Left ventricle myocardium inferior (tissue), 1 donor: ENCODE data around the gene RIC8A. TPM values are rescaled to one million over a fixed set of nuclear protein-coding genes. Genes with fewer than 3 reads are reported as not detected.

Experiments
- DNase-seq: peaks from one replicate; pipeline ENCODE4 v3.0.0-alpha.2; 2020
- H3K27ac ChIP-seq: fragments of 200-600 bp; replicated peaks from 2 replicates; pipeline ENCODE4 v1.8.0; 2021
- H3K27me3 ChIP-seq: fragments of 200-600 bp; 2 replicates; pipeline ENCODE4 v1.8.0; 2021; ENCODE audit warnings: low read depth
- H3K36me3 ChIP-seq: fragments of 200-600 bp; 2 replicates; pipeline ENCODE4 v1.8.0; 2021
- H3K4me1 ChIP-seq: fragments of 200-600 bp; 2 replicates; pipeline ENCODE4 v1.8.0; 2021
- H3K4me3 ChIP-seq: fragments of 200-600 bp; 2 replicates; pipeline ENCODE4 v1.8.0; 2021; ENCODE audit warnings: mild to moderate bottlenecking, moderate library complexity
- H3K9me3 ChIP-seq: fragments of 200-600 bp; replicated peaks from 2 replicates; pipeline ENCODE4 v1.8.0; 2021
- CTCF ChIP-seq: fragments of 200-600 bp; IDR thresholded peaks from 2 replicates; pipeline ENCODE4 v1.8.0; 2021; ENCODE audit warnings: antibody characterized with exemption, mild to moderate bottlenecking, borderline replicate concordance
- intact Hi-C: fragments of 100-400 bp; cut with micrococcal nuclease; formaldehyde crosslinking; loops from one replicate; pipeline ENCODE4 v1.11.0; 2022
- total RNA-seq: library from RNA; stranded (reverse); fragmentation: NEBNext Ultra II Directional; extraction: Animal tissue kit (Norgen Biotek cat#: 25700); gene quantifications from one replicate; pipeline ENCODE4 v1.2.1, GENCODE V29; 2021
- donor health status: DM: no; HTN: yes; CAD: no; lungs with severe emphysema.

Gene RIC8A
- total RNA-seq, 1 donor from 2014 or later: 46.1 TPM

- no peak for TF ChIP-seq CTCF
- DNase-seq: no peak
- peaks cover 33% of the 10 kb centered on the region for H3K36me3 ChIP-seq
- no peaks in the 10 kb centered on the region for H3K4me1 ChIP-seq
- peaks cover 11% of the 10 kb centered on the region for H3K27me3 ChIP-seq
- no peak overlapping the region for H3K4me3 ChIP-seq
- no peak overlapping the region for H3K27ac ChIP-seq
- H3K9me3 ChIP-seq: no peaks in the 10 kb centered on the region
- intact Hi-C loops: no loop called here
Measured at GRCh38 chr11:255816-256215, 48.3 kb downstream of the RIC8A start.

DNA sequence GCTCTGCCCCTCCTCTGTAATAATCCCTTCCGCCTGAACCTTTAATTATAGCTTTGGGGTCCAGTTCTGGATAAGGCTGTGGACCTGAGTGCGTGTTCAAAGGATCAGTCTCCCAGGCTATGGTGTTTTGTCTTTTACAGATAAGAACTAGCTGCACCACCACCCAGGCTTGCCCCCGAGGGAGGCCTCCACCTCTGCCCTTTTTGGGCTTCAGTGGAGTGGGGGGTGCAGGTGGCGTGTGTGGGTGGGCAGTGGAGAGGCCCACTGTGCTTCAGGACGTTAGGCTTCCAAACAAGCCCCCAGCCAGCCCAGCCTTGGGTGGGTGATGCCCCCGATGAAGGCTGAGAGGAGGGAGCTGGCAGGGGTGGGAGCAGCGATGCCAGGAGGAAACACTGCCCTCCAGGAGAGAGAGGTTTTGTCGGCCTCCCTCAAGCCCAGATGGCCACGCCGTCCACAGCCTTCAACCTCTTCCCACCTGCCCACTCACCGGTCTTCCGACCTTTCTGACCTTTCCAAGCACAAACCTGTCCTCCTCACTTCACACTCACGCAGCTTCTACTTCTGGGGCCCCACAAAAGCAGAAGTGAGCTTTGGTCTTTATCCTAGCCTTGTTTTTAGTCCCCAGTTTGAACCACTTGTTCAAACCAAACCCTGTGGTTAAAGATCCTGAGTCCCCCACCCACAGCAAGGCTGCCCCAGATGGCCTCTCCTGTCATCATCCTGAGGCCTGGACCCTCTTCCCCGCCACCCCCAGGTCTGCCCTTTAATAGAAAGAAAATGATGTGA is 49.6 kb downstream of the RIC8A start:
- Histone ChIP-seq H3K4me1 (no peaks in the 10 kb centered on the region), H3K4me3 (no peak overlapping the region), H3K27ac (no peak overlapping the region), H3K36me3 (peaks cover 19% of the 10 kb centered on the region), H3K9me3 (peaks cover 8% of the 10 kb centered on the region), H3K27me3 (peaks cover 11% of the 10 kb centered on the region)
- intact Hi-C loops: no loop called here
- no peak for DNase-seq
- no peak for TF ChIP-seq CTCF

DNA sequence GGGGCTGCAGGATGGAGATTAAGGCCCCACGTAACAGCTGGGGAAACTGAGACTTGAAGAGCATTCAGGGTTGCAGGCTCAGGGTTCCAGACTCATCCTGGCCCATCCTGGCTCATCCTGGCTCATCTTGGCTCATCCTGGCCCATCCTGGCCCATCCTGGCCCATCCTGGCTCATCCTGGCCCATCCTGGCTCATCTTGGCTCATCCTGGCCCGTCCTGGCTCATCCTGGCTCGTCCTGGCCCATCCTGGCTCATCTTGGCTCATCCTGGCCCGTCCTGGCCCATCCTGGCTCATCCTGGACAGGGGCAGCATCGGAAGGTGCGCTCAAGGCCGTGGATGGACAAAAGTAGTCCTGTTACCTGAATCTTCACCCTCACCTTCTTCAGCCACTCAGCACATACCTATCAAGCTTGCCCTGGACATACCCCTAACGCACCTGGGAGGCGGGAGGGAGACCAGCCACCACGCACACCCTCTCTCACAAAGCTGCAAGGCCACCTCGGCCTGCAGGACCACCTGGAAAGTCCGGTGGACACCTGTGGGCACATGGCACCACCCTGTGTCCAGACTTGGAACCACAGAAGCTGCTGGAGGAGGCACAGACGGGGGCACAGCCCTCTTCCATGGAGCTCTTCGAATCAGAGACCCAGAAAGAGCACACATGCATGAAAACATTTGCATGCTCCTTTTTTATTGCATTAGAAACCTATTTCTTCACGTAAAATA is 50.4 kb downstream of the RIC8A start:
- Histone ChIP-seq H3K36me3 (peaks cover 11% of the 10 kb centered on the region), H3K27me3 (peaks cover 11% of the 10 kb centered on the region), H3K27ac (no peak overlapping the region), H3K4me3 (no peak overlapping the region), H3K9me3 (peaks cover 8% of the 10 kb centered on the region), H3K4me1 (no peaks in the 10 kb centered on the region)
- intact Hi-C loops: no loop called here
- no peak for DNase-seq
- TF ChIP-seq CTCF: peak; percentile 39

- no peaks in the 10 kb centered on the region for H3K4me1 ChIP-seq
- H3K27me3 ChIP-seq: peaks cover 11% of the 10 kb centered on the region
- H3K9me3 ChIP-seq: peaks cover 8% of the 10 kb centered on the region
- H3K4me3 ChIP-seq: no peak overlapping the region
- intact Hi-C loops: no loop called here
- TF ChIP-seq CTCF: no peak
- H3K27ac ChIP-seq: no peak overlapping the region
- no peaks in the 10 kb centered on the region for H3K36me3 ChIP-seq
- no peak for DNase-seq
Measured at GRCh38 chr11:259413-259812, 51.9 kb downstream of the RIC8A start.

DNA sequence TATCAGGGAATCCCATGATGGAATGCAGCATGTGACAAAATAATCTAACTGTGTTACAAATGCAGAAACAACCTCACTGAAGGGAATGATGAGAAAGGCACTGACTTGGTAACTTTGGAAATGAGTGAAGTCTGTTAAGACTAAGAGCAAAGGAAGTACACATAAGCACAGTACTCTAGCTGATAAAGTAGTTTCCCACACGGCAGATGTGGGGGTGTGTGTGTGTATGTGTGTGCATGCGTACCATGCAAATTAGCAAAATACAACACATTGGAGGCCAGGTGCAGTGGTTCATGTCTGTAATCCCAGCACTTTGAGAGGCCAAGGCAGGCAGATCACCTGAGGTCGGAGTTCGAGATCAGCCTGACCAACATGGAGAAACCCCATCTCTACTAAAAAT is 54.1 kb downstream of the RIC8A start:
- TF ChIP-seq CTCF: no peak
- DNase-seq: no peak
- H3K9me3 ChIP-seq: peaks cover 20% of the 10 kb centered on the region
- peaks cover 11% of the 10 kb centered on the region for H3K27me3 ChIP-seq
- no peaks in the 10 kb centered on the region for H3K36me3 ChIP-seq
- no peaks in the 10 kb centered on the region for H3K4me1 ChIP-seq
- H3K27ac ChIP-seq: no peak overlapping the region
- intact Hi-C loops: no loop called here
- no peak overlapping the region for H3K4me3 ChIP-seq

Other genes with a start within 250 kb of the RIC8A start
- gene SCGB1C1, start 14.6 kb upstream of the RIC8A start, total RNA-seq: not detected
- gene BET1L, start 309 bp upstream of the RIC8A start, total RNA-seq: 24.0 TPM
- 36.4 TPM for gene SIRT3, start 28.6 kb downstream of the RIC8A start, total RNA-seq
- 94.1 TPM for gene PSMD13, start 29.3 kb downstream of the RIC8A start, total RNA-seq
- gene NLRP6, start 70.7 kb downstream of the RIC8A start, total RNA-seq: not detected
- gene PGGHG, start 81.4 kb downstream of the RIC8A start, total RNA-seq: 7.2 TPM
- not detected for gene IFITM5, start 91.8 kb downstream of the RIC8A start, total RNA-seq
- 160 TPM for gene IFITM2, start 100.1 kb downstream of the RIC8A start, total RNA-seq
- gene IFITM1, start 106.3 kb downstream of the RIC8A start, total RNA-seq: 83.5 TPM
- gene IFITM3, start 113.2 kb downstream of the RIC8A start, total RNA-seq: 259 TPM
- gene B4GALNT4, start 161.8 kb downstream of the RIC8A start, total RNA-seq: 1.5 TPM
- 0.52 TPM for gene PKP3, start 186.5 kb downstream of the RIC8A start, total RNA-seq
- gene SIGIRR, start 207.3 kb downstream of the RIC8A start, total RNA-seq: 34.9 TPM
- gene ANO9, start 234.3 kb downstream of the RIC8A start, total RNA-seq: 0.11 TPM
- 30.2 TPM for gene PTDSS2, start 242.6 kb downstream of the RIC8A start, total RNA-seq